HepG2 (cell line): ENCODE measurements around the gene APOC4. TPM values are rescaled to one million over a fixed set of nuclear protein-coding genes. Genes with fewer than 3 reads are reported as not detected.

Source experiments
- CERS6 ChIP-seq: sonication (generic); formaldehyde crosslinking; IDR thresholded peaks from 2 replicates; pipeline ENCODE4 v1.5.0; 2020; ENCODE audit warnings: missing genetic modification reagents
- PRDM4 ChIP-seq: sonication (generic); formaldehyde crosslinking; IDR thresholded peaks from 2 replicates; pipeline ENCODE4 v1.9.0; 2021; ENCODE audit warnings: missing genetic modification reagents, borderline replicate concordance
- ZNF224 ChIP-seq: sonication (generic); formaldehyde crosslinking; IDR thresholded peaks from 2 replicates; pipeline ENCODE4 v1.5.0; 2020; ENCODE audit warnings: mild to moderate bottlenecking, missing genetic modification reagents
- ZNF274 ChIP-seq: sonication (generic); formaldehyde crosslinking; IDR thresholded peaks from 2 replicates; pipeline ENCODE4 v1.5.1; 2020; ENCODE audit warnings: mild to moderate bottlenecking, missing genetic modification reagents
- ZNF432 ChIP-seq: sonication (generic); formaldehyde crosslinking; IDR thresholded peaks from 2 replicates; pipeline ENCODE4 v1.5.0; 2020; ENCODE audit warnings: missing genetic modification reagents, mild to moderate bottlenecking, borderline replicate concordance
- ZNF580 ChIP-seq: IDR thresholded peaks from 2 replicates; pipeline ENCODE4 v1.6.1; 2016; ENCODE audit warnings: low read depth, borderline replicate concordance
- ZNF678 ChIP-seq: sonication (generic); formaldehyde crosslinking; IDR thresholded peaks from 2 replicates; pipeline ENCODE4 v1.4.0; 2020; ENCODE audit warnings: mild to moderate bottlenecking, missing genetic modification reagents
- ZNF691 ChIP-seq: sonication (generic); formaldehyde crosslinking; IDR thresholded peaks from 2 replicates; pipeline ENCODE4 v1.4.0; 2020; ENCODE audit warnings: missing genetic modification reagents, low read depth, mild to moderate bottlenecking, borderline replicate concordance
- ZNF737 ChIP-seq: sonication (generic); formaldehyde crosslinking; IDR thresholded peaks from 2 replicates; pipeline ENCODE4 v1.5.0; 2020; ENCODE audit warnings: missing genetic modification reagents, mild to moderate bottlenecking, borderline replicate concordance
- polyA plus RNA-seq, 8 experiments: library from polyadenylated mRNA; depleted of rRNA in 3 of 8; stranded (reverse) in 7 of 8; unstranded in 1 of 8; fragments of >200 nt; fragmentation: Illumina TruSeq in 4 of 8; extraction: Trizol in 4 of 8; gene quantifications; 2 replicates each; pipeline versions ENCODE4 v1.2.1 to v1.2.3, GENCODE V29; 2011 to 2016; ENCODE audit warnings: low read depth in 4 of 8, missing spikeins in 1 of 8, mixed read lengths in 1 of 8; ENCODE audit not compliant: insufficient read depth in 1 of 8
- total RNA-seq, 5 experiments: library from RNA; depleted of rRNA; stranded (reverse); fragments of >200 nt; fragmentation: Illumina TruSeq; extraction: Trizol; gene quantifications; 2 replicates each; pipeline ENCODE4 v1.2.3, GENCODE V29; 2016; ENCODE audit warnings: low read depth in 1 of 5
- TF ChIP-seq, protein P1 (sequence below): sonication (generic); formaldehyde crosslinking; conservative IDR thresholded peaks from 2 replicates; pipeline ENCODE4 v1.8.1; 2023; ENCODE audit warnings: missing genetic modification reagents
- TF ChIP-seq, protein P2 (sequence below): sonication (generic); formaldehyde crosslinking; IDR thresholded peaks from 2 replicates; pipeline ENCODE4 v1.5.0; 2020; ENCODE audit warnings: missing genetic modification reagents
- TF ChIP-seq, protein P3 (sequence below): sonication (generic); formaldehyde crosslinking; IDR thresholded peaks from 2 replicates; pipeline ENCODE4 v1.4.0; 2020; ENCODE audit warnings: missing genetic modification reagents
- TF ChIP-seq, protein P4 (sequence below): sonication (generic); formaldehyde crosslinking; IDR thresholded peaks from 2 replicates; pipeline ENCODE4 v1.5.0; 2020; ENCODE audit warnings: missing genetic modification reagents, mild to moderate bottlenecking, borderline replicate concordance

Gene APOC4
- total and polyA plus RNA-seq, 2 of the 13 experiments (the other 11 are each of a cell fraction or from before 2014, with no cell fraction given): 0.46 TPM; not detected in 1

DNA sequence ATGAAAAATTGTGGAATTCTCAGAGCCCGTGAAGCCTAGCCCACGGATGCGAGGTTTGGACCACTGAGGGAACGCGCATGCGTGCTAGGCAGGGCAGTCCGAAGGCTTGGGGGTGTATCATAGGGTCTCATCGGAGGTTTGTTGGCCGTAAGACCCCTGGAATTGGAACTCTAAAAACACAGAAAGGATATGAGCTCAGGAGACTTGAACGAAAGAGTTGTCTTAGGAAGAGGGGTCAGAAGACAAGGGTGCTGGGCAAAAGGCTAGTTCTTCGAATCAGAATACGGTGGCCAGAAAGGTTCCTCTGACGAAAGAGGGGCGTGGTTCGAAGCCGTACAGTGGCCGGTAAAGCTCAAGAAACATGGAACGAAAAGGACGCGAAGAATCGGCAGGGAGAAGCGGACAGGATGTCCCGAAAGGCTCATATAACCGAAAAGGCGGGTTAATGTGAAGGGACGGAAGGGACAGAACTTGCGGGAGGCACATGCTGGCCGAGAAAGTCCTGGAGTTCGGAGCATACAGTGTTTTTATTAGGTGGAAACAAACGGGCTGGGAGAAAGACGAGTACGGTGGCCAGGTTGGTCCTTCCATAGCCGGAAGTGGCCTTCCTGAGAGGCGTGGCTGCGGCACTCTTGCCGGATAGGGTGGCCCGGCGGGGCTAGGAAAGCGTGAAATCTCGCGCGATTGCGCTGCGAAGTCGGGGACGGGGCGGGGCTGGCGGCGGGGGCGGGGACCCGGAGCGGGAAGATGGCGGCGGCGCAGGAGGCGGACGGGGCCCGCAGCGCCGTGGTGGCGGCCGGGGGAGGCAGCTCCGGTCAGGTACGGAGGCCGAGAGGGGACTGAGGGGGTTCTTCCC lies 12.8 kb downstream of the APOC4 start, which contains the start of gene CLPTM1 (continued):
- TF ChIP-seq PRDM4 (no peak), ZNF580 (no peak), ZNF678 (CRISPR knock-in tag) (no peak), ZNF737 (CRISPR knock-in tag) (no peak), CERS6 (CRISPR knock-in tag) (no peak), ZNF691 (no peak; the same call in 1 of the 2 replicates), ZNF274 (0 out of 2 replicates have a peak, but pooled peaks have one; percentile 33), ZNF432 (CRISPR knock-in tag) (no peak), ZNF224 (no peak; the same call in 1 of the 2 replicates)
- TF ChIP-seq, protein P1, sequence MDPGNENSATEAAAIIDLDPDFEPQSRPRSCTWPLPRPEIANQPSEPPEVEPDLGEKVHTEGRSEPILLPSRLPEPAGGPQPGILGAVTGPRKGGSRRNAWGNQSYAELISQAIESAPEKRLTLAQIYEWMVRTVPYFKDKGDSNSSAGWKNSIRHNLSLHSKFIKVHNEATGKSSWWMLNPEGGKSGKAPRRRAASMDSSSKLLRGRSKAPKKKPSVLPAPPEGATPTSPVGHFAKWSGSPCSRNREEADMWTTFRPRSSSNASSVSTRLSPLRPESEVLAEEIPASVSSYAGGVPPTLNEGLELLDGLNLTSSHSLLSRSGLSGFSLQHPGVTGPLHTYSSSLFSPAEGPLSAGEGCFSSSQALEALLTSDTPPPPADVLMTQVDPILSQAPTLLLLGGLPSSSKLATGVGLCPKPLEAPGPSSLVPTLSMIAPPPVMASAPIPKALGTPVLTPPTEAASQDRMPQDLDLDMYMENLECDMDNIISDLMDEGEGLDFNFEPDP: no peak
- TF ChIP-seq, protein P2, sequence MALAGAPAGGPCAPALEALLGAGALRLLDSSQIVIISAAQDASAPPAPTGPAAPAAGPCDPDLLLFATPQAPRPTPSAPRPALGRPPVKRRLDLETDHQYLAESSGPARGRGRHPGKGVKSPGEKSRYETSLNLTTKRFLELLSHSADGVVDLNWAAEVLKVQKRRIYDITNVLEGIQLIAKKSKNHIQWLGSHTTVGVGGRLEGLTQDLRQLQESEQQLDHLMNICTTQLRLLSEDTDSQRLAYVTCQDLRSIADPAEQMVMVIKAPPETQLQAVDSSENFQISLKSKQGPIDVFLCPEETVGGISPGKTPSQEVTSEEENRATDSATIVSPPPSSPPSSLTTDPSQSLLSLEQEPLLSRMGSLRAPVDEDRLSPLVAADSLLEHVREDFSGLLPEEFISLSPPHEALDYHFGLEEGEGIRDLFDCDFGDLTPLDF (CRISPR knock-in tag): no peak
- TF ChIP-seq, protein P3, sequence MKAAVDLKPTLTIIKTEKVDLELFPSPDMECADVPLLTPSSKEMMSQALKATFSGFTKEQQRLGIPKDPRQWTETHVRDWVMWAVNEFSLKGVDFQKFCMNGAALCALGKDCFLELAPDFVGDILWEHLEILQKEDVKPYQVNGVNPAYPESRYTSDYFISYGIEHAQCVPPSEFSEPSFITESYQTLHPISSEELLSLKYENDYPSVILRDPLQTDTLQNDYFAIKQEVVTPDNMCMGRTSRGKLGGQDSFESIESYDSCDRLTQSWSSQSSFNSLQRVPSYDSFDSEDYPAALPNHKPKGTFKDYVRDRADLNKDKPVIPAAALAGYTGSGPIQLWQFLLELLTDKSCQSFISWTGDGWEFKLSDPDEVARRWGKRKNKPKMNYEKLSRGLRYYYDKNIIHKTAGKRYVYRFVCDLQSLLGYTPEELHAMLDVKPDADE (CRISPR knock-in tag): no peak
- TF ChIP-seq, protein P4, sequence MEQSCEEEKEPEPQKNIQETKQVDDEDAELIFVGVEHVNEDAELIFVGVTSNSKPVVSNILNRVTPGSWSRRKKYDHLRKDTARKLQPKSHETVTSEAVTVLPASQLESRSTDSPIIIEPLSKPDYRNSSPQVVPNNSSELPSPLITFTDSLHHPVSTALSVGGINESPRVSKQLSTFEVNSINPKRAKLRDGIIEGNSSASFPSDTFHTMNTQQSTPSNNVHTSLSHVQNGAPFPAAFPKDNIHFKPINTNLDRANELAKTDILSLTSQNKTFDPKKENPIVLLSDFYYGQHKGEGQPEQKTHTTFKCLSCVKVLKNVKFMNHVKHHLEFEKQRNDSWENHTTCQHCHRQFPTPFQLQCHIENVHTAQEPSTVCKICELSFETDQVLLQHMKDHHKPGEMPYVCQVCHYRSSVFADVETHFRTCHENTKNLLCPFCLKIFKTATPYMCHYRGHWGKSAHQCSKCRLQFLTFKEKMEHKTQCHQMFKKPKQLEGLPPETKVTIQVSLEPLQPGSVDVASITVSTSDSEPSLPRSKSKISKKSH (CRISPR knock-in tag): no peak
